HEK293 (cell line): ENCODE measurements around the gene TMEM151B.

Source experiments
- CTCF ChIP-seq: fragments of 450-650 bp; formaldehyde crosslinking; IDR thresholded peaks from 2 replicates; pipeline ENCODE4 v1.5.1; 2016; ENCODE audit warnings: missing biosample characterization, missing genetic modification characterization
- ZNF501 ChIP-seq: fragments of 450-650 bp; formaldehyde crosslinking; IDR thresholded peaks from 2 replicates; pipeline ENCODE4 v1.5.1; 2016; ENCODE audit warnings: missing biosample characterization, missing genetic modification characterization

GRCh38 chr6:44230034-44230675 lies 40.1 kb upstream of the TMEM151B start:
- TF ChIP-seq ZNF501 (tag by site-specific recombination) (no peak), CTCF (tag by site-specific recombination) (no peak)
